K562 (cell line): ENCODE data around the gene ZNRF2. TPM values are rescaled to one million over a fixed set of nuclear protein-coding genes. Genes with fewer than 3 reads are reported as not detected.

Source experiments
- ATAC-seq: fragments of 200-7000 bp; cut with Tn5 transposase; 3 replicates; pipeline ENCODE4 v1.9.1; 2020; ENCODE audit warnings: moderate library complexity
- BruUV-seq: library from RNA; stranded (reverse); fragments of 400-500 nt; replicated peaks from 2 replicates; lab custom pipeline; 2021; lab: Mats Ljungman, UMichigan
- CTCF ChIA-PET: fragments of 300-600 bp; formaldehyde crosslinking; extraction: SDS; loops from one replicate; lab custom pipeline; 2021; ENCODE audit warnings: low intra/inter-chr PET ratio; lab: Yijun Ruan, JAX
- POLR2A ChIA-PET: fragments of 300-600, 350-650 bp; sonication (Branson Sonifier 250); formaldehyde crosslinking; extraction: SDS; loops from one replicate; lab custom pipeline; 2021; ENCODE audit warnings: antibody characterized with exemption, inconsistent platforms; lab: Yijun Ruan, JAX
- DNase-seq, 4 experiments: peaks; one replicate each; pipeline versions ENCODE4 v3.0.0 to v3.0.0-alpha.2; 2011 to 2018; ENCODE audit warnings: low spot score in 3 of 4, mixed read lengths in 3 of 4; ENCODE audit errors: extremely low read depth in 1 of 4
- FAIRE-seq: peaks from 2 replicates; lab custom pipeline; 2011; peaks lifted over from hg19 to GRCh38; lab: Jason Lieb, UNC
- H2AFZ ChIP-seq: 2 replicates; pipeline ENCODE4 v1.6.0; 2011; ENCODE audit warnings: low read depth, low read length, control low read depth, inconsistent platforms
- H3K27ac ChIP-seq: fragments of 200-600 bp; 3 replicates; pipeline ENCODE4 v1.8.0; 2011; ENCODE audit warnings: low read depth, mild to moderate bottlenecking, control low read depth, inconsistent platforms, low read length, moderate library complexity, mixed read lengths; ENCODE audit errors: extremely low read depth
- H3K27me3 ChIP-seq, 2 experiments: fragments of 300-600 bp in 1 of 2; 2 replicates in 1 of 2; 3 replicates in 1 of 2; pipeline versions ENCODE4 v1.6.0 to v1.8.0; 2011; ENCODE audit warnings: inconsistent platforms in 2 of 2, low read length in 2 of 2, mild to moderate bottlenecking in 1 of 2, mixed read lengths in 1 of 2, moderate library complexity in 1 of 2; ENCODE audit not compliant: control insufficient read depth in 2 of 2, insufficient read depth in 2 of 2
- H3K36me3 ChIP-seq: fragments of 300-600 bp; 3 replicates; pipeline ENCODE4 v1.8.0; 2011; ENCODE audit warnings: mild to moderate bottlenecking, low read length, inconsistent platforms; ENCODE audit not compliant: control insufficient read depth, insufficient read depth
- H3K4me1 ChIP-seq, 2 experiments: fragments of 200-600 bp in 1 of 2; replicated peaks in 1 of 2; 2 replicates in 1 of 2; 3 replicates in 1 of 2; pipeline versions ENCODE4 v1.5.1 to v1.8.0; 2011; ENCODE audit warnings: inconsistent platforms in 2 of 2, low read length in 2 of 2, mild to moderate bottlenecking in 1 of 2, mixed read lengths in 1 of 2, moderate library complexity in 1 of 2; ENCODE audit not compliant: control insufficient read depth in 2 of 2, insufficient read depth in 2 of 2
- H3K4me2 ChIP-seq: 2 replicates; pipeline ENCODE4 v1.6.1; 2011; ENCODE audit warnings: low read length, control low read depth, inconsistent platforms, mixed read lengths; ENCODE audit not compliant: insufficient read depth
- H3K4me3 ChIP-seq: fragments of 200-600 bp; sonication (generic), shearing (Covaris generic); 2 replicates; pipeline ENCODE4 v1.5.1; 2016; ENCODE audit warnings: control low read depth, inconsistent platforms
- H3K79me2 ChIP-seq: fragments of 200-600 bp; 3 replicates; pipeline ENCODE4 v1.8.0; 2011; ENCODE audit warnings: low read length, inconsistent platforms; ENCODE audit not compliant: control insufficient read depth, insufficient read depth
- H3K9ac ChIP-seq, 2 experiments: 2 replicates each; pipeline versions ENCODE4 v1.6.0 to v1.6.1; 2011; ENCODE audit warnings: low read depth in 2 of 2, low read length in 2 of 2, control low read depth in 1 of 2, inconsistent platforms in 1 of 2, mild to moderate bottlenecking in 1 of 2, mixed read lengths in 1 of 2; ENCODE audit not compliant: insufficient read depth in 1 of 2
- H3K9me1 ChIP-seq: one replicate; pipeline ENCODE4 v1.6.0; 2011; ENCODE audit warnings: inconsistent platforms, mild to moderate bottlenecking, low read length, moderate library complexity; ENCODE audit not compliant: control insufficient read depth, insufficient read depth
- H3K9me3 ChIP-seq: replicated peaks from 2 replicates; pipeline ENCODE4 v1.5.1; 2011; ENCODE audit warnings: low read depth, low read length, inconsistent platforms; ENCODE audit not compliant: control insufficient read depth, insufficient read depth
- H4K20me1 ChIP-seq: replicated peaks from 2 replicates; pipeline ENCODE4 v1.6.1; 2011; ENCODE audit warnings: low read length, inconsistent platforms, mixed read lengths; ENCODE audit not compliant: control insufficient read depth, insufficient read depth
- ARHGAP35 ChIP-seq: fragments of 450-650 bp; IDR thresholded peaks from 2 replicates; pipeline ENCODE4 v1.6.1; 2018; ENCODE audit not compliant: partially characterized antibody
- COPS2 ChIP-seq: fragments of 450-650 bp; conservative IDR thresholded peaks from 2 replicates; pipeline ENCODE4 v1.6.1; 2016; ENCODE audit warnings: mild to moderate bottlenecking, moderate library complexity
- CTCFL ChIP-seq: IDR thresholded peaks from 2 replicates; pipeline ENCODE4 v1.6.1; 2011; ENCODE audit warnings: borderline replicate concordance, low read depth, mild to moderate bottlenecking, moderate library complexity, low read length; ENCODE audit not compliant: insufficient read depth, poor library complexity, severe bottlenecking
- FOXM1 ChIP-seq, 2 experiments: fragments of 450-650 bp in 1 of 2; sonication (generic) in 1 of 2; formaldehyde crosslinking in 1 of 2; IDR thresholded peaks; 2 replicates each; pipeline versions ENCODE4 v1.6.1 to v1.9.0; 2017 to 2022; ENCODE audit warnings: low read depth in 2 of 2, mild to moderate bottlenecking in 2 of 2, missing genetic modification reagents in 1 of 2, moderate library complexity in 1 of 2
- GATAD2B ChIP-seq: fragments of 450-650 bp; IDR thresholded peaks from 2 replicates; pipeline ENCODE4 v1.6.1; 2017; ENCODE audit warnings: mild to moderate bottlenecking, borderline replicate concordance
- HCFC1 ChIP-seq: IDR thresholded peaks from 2 replicates; pipeline ENCODE4 v1.6.1; 2012; ENCODE audit warnings: low read depth, low read length, improper control_type of control experiment
- MAFK ChIP-seq: IDR thresholded peaks from 2 replicates; pipeline ENCODE4 v1.6.1; 2011; ENCODE audit warnings: low read length, improper control_type of control experiment
- MAX ChIP-seq: sonication (generic); formaldehyde crosslinking; IDR thresholded peaks from 2 replicates; pipeline ENCODE4 v1.9.0; 2022; ENCODE audit warnings: mild to moderate bottlenecking, missing genetic modification reagents
- MCM5 ChIP-seq: fragments of 450-650 bp; IDR thresholded peaks from 2 replicates; pipeline ENCODE4 v1.6.1; 2016; ENCODE audit warnings: low read depth
- MEF2D ChIP-seq: conservative IDR thresholded peaks from 2 replicates; pipeline ENCODE4 v1.6.1; 2016; ENCODE audit warnings: low read depth, missing genetic modification characterization, missing compliant biosample characterization
- POLR2AphosphoS2 ChIP-seq: IDR thresholded peaks from 2 replicates; pipeline ENCODE4 v1.6.1; 2012; ENCODE audit warnings: low read length, improper control_type of control experiment
- PRDM10 ChIP-seq: fragments of 450-650 bp; IDR thresholded peaks from 2 replicates; pipeline ENCODE4 v1.6.1; 2018; ENCODE audit not compliant: partially characterized antibody
- RBFOX2 ChIP-seq: fragments of 200-400 bp; formaldehyde crosslinking; IDR thresholded peaks from 2 replicates; pipeline ENCODE4 v1.6.1; 2017; ENCODE audit warnings: low read depth, mild to moderate bottlenecking, low read length, moderate library complexity
- RCOR1 ChIP-seq, 2 experiments: IDR thresholded peaks; 2 replicates each; pipeline ENCODE4 v1.6.1; 2012; ENCODE audit warnings: low read depth in 2 of 2, low read length in 2 of 2, borderline replicate concordance in 1 of 2, improper control_type of control experiment in 1 of 2
- ZKSCAN1 ChIP-seq: fragments of 150-350 bp; IDR thresholded peaks from 2 replicates; pipeline ENCODE4 v1.6.1; 2016; ENCODE audit warnings: low read depth, low read length
- ZNF561 ChIP-seq: fragments of 450-650 bp; formaldehyde crosslinking; conservative IDR thresholded peaks from 2 replicates; pipeline ENCODE4 v1.4.0; 2020; ENCODE audit warnings: mild to moderate bottlenecking, moderate library complexity
- ZNF586 ChIP-seq: fragments of 450-650 bp; formaldehyde crosslinking; conservative IDR thresholded peaks from 2 replicates; pipeline ENCODE4 v1.4.0; 2020; ENCODE audit warnings: mild to moderate bottlenecking, moderate library complexity
- WGBS: fragments of 100-300 bp; shearing (Covaris generic); methylation state at CpG from one replicate; pipeline ENCODE4 v1.1.6; 2016; ENCODE audit warnings: low coverage, mixed read lengths; ENCODE audit not compliant: insufficient coverage; ENCODE audit errors: missing lambda C conversion rate; 5-methylcytosine and 5-hydroxymethylcytosine counted together
- in situ Hi-C: fragments of 300-500 bp; cut with MboI; formaldehyde crosslinking; loops from 4 replicates; pipeline ENCODE4 v1.15.0; 2018; ENCODE audit warnings: inconsistent platforms, mixed read lengths
- intact Hi-C: fragments of 100-400 bp; cut with micrococcal nuclease; formaldehyde crosslinking; loops from 2 replicates; pipeline ENCODE4 v1.14.2; 2022
- polyA plus RNA-seq, 8 experiments: library from polyadenylated mRNA; depleted of rRNA in 4 of 8; stranded (reverse) in 5 of 8; unstranded in 3 of 8; fragments of >200 nt; fragmentation: Nextera tagmentation in 2 of 8; fragmentation: Illumina TruSeq in 1 of 8; extraction: Ambion mirVana in 2 of 8; extraction: Trizol in 1 of 8; gene quantifications; 2 replicates each; pipeline versions ENCODE4 v1.2.1 to v1.2.3, GENCODE V29; 2011 to 2014; ENCODE audit warnings: inconsistent platforms in 1 of 8, missing spikeins in 1 of 8
- total RNA-seq, 7 experiments: library from RNA; depleted of rRNA in 6 of 7; stranded (reverse); fragments of >200 nt in 6 of 7; fragmentation: Illumina TruSeq in 2 of 7; extraction: Trizol in 2 of 7; gene quantifications; 2 replicates each; pipeline versions ENCODE4 v1.2.1 to v1.2.3, GENCODE V29; 2011 to 2021; ENCODE audit warnings: low replicate concordance in 1 of 7

The ZNRF2 gene
- total and polyA plus RNA-seq, 9 of the 15 experiments (the other 6 are each of a cell fraction or from before 2014, with no cell fraction given): 1.1 to 13.9 (median 5.5) TPM

DNA sequence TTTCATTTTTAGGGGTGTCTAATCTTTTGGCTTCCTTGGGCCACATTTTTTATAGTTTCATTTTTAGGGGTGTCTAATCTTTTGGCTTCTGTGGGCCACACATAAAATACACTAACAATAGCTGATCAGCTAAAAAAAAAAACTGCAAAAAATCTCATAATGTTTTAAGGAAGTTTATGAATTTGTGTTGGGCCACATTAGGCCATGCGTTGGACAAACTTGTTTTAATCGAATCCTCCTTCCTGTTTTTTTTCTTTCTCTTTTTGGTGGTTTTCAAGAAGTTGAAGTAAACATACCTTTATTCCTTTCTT, 37.4 kb downstream of the ZNRF2 start:
- in situ Hi-C loops: no loop called here
- TF ChIP-seq MAFK: no peak
- TF ChIP-seq POLR2AphosphoS2: no peak
- no peak for TF ChIP-seq CTCFL
- no peak for TF ChIP-seq FOXM1 (IDR thresholded peaks at IDR 0.05; ENCODE audit: low read depth)
- TF ChIP-seq FOXM1 (CRISPR knock-in tag; IDR thresholded peaks at IDR 0.05; ENCODE audit: low read depth): no peak
- TF ChIP-seq ZNF586 (CRISPR knock-in tag): no peak
- TF ChIP-seq ARHGAP35: no peak
- no peak for TF ChIP-seq HCFC1
- TF ChIP-seq MCM5: no peak
- TF ChIP-seq ZNF561: no peak
- no peak for TF ChIP-seq MAX
- no peak for TF ChIP-seq MEF2D (tag)
- TF ChIP-seq ZKSCAN1: no peak
- TF ChIP-seq GATAD2B: no peak
- TF ChIP-seq RCOR1 (IDR thresholded peaks at IDR 0.05; ENCODE audit: borderline replicate concordance in 1 of 2, low read depth in 2 of 2, low read length in 2 of 2): no peak
- TF ChIP-seq COPS2: no peak
- no peak for TF ChIP-seq RBFOX2
- TF ChIP-seq PRDM10: no peak
- intact Hi-C loops: no loop called here
- Histone ChIP-seq H3K27ac (peak overlapping the region; percentile 48; the same call in 2 of the 3 replicates), H3K4me3 (0 out of 2 replicates have a peak overlapping the region, but pooled peaks have one; percentile 8), H3K4me2 (peak overlapping the region; percentile 82), H4K20me1 (no peaks in the 10 kb centered on the region), H3K36me3 (no peaks in the 10 kb centered on the region), H3K9me3 (no peaks in the 10 kb centered on the region), H2AFZ (peak overlapping the region; percentile 65), H3K9ac (peak overlapping the region in 1 of 2 experiments; percentile 17; a peak in 2 of 4 replicates), H3K79me2 (peaks cover 61% of the 10 kb centered on the region), H3K9me1 (no peaks in the 10 kb centered on the region), H3K27me3 (no peaks in the 10 kb centered on the region), H3K4me1 (peaks cover 0 to 9% of the 10 kb centered on the region in 2 experiments; a peak in 2 of 5 replicates)
- ATAC-seq (no peak), DNase-seq (no peak), FAIRE-seq (no peak)
- WGBS: 21% methylated on average over 2 of the region's 2 CpGs
- no TSS peak for BruUV-seq
- ChIA-PET CTCF (no interaction called here), POLR2A (interaction anchor here (0.6 to 2.0 kb wide), 4 partner anchors 10 to 589 kb away, joined by 3 to 14 read pairs (median 5); no protein-coding TSS in a partner anchor)
